Gastrocnemius medialis (tissue), 4 donors: ENCODE measurements around the gene TTC9C. TPM values are rescaled to one million over a fixed set of nuclear protein-coding genes. Genes with fewer than 3 reads are reported as not detected.
A peak's percentile ranks its signal among the peaks of the same experiment; 100 is the strongest.
"Not testable (repeated sequence)": the region's sequence is repeated elsewhere in the genome, so short reads cannot be mapped to it uniquely, and the experiment has no call there.

ENCODE experiments used
- ATAC-seq, 2 donors: fragments of 150-250 bp; one replicate each; pipeline ENCODE4 v1.9.1; 2016
- DNase-seq, 2 donors: peaks; one replicate each; pipeline ENCODE4 v3.0.0-alpha.2; 2019
- H3K27ac ChIP-seq, 4 donors: fragments of 200-600 bp; sonication (generic); 1 replicate in 1 of 4; 2 replicates in 3 of 4; pipeline ENCODE4 v1.5.1; 2016 to 2018; ENCODE audit warnings: mild to moderate bottlenecking in 2 of 4, moderate library complexity in 1 of 4
- H3K27me3 ChIP-seq, 3 donors: fragments of 200-600 bp; sonication (generic) in 2 of 3; 1 replicate in 1 of 3; 2 replicates in 2 of 3; pipeline versions ENCODE4 v1.5.1 to v1.6.0; 2016 to 2019; ENCODE audit warnings: mild to moderate bottlenecking in 1 of 3, moderate library complexity in 1 of 3
- H3K36me3 ChIP-seq, 2 donors: fragments of 200-600 bp; sonication (generic) in 1 of 2; one replicate each; pipeline ENCODE4 v1.5.1; 2017 to 2018
- H3K4me1 ChIP-seq, 2 donors: fragments of 200-600 bp; sonication (generic) in 1 of 2; one replicate each; pipeline ENCODE4 v1.5.1; 2016 to 2017; ENCODE audit warnings: mild to moderate bottlenecking in 2 of 2
- H3K4me3 ChIP-seq, 4 donors: fragments of 200-600 bp; sonication (generic) in 3 of 4; 1 replicate in 1 of 4; 2 replicates in 3 of 4; pipeline ENCODE4 v1.5.1; 2016 to 2019; ENCODE audit warnings: mild to moderate bottlenecking in 2 of 4
- H3K9me3 ChIP-seq, 3 donors: fragments of 200-600 bp; sonication (generic) in 2 of 3; 1 replicate in 1 of 3; 2 replicates in 2 of 3; pipeline ENCODE4 v1.5.1; 2016 to 2019
- POLR2A ChIP-seq, 2 donors: fragments of 450-650 bp; IDR thresholded peaks; one replicate each; pipeline ENCODE4 v1.6.1; 2017; ENCODE audit warnings: antibody characterized with exemption in 2 of 2, mild to moderate bottlenecking in 2 of 2, moderate library complexity in 2 of 2
- in situ Hi-C, 4 donors: fragments of 200-750 bp; cut with MboI; loops; one replicate each; pipeline versions ENCODE4 v1.15.0 to v1.8.0; 2017; ENCODE audit warnings: low sequenced_read_pairs in 4 of 4
- intact Hi-C: fragments of 100-400 bp; cut with DNase I; formaldehyde crosslinking; loops from one replicate; pipeline ENCODE4 v1.15.1; 2023; ENCODE audit warnings: low total_unique reads
- total RNA-seq, 4 donors: library from RNA; depleted of rRNA; stranded (reverse); fragments of >200 nt; gene quantifications; one replicate each; pipeline versions ENCODE4 v1.1.0 to v1.2.3, GENCODE V29; 2016
- TF ChIP-seq, protein P1 (sequence below), 5 experiments: fragments of 450-650 bp in 3 of 5; fragments of 200-600 bp in 2 of 5; sonication (generic) in 2 of 5; IDR thresholded peaks in 4 of 5; conservative IDR thresholded peaks in 1 of 5; 1 replicate in 4 of 5; 2 replicates in 1 of 5; pipeline ENCODE4 v1.5.1; 2016 to 2019; ENCODE audit warnings: antibody characterized with exemption in 5 of 5, mild to moderate bottlenecking in 3 of 5, moderate library complexity in 3 of 5

TTC9C gene
- total RNA-seq, 4 donors from 2014 or later, result 11.5 to 16.3 (median 14.1) TPM

DNA sequence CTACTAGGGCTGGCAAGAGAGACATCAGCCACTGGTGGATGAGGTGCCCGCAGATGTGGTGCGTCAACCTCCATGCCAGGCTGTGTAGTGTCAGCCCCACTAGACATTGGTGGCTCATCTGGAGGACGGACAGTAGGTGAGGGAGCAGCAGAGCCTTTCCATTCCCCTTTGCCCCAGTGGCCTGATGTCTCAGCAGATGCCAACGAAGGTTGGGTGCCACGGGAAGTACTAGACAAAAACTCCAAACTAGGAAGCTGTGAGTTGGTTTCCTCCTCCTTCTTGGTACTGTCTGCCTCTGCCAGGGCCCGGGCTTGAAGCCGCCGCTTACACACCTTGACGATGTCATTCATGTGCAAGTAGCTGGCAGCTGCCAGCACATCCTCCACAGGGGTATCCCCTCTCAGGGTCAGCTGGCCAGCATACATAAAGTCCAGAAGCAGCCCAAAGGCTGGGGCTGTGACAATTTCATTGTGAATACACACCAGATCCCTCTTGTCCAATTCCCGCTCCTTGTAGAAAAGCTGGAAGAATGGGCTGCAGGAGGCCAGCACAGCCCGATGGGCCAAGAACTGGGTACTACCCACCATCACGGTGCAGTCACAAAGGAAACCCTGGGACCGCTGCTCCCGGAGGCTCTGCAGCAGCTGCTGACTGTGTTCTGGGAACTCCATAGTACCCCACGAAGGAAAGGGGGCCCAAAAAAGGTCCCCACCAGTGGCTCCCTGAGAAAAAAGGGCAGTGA is 24.9 kb downstream of the TTC9C start:
- intact Hi-C loops (no loop called here), in situ Hi-C loops (no loop called here)
- Histone ChIP-seq H3K36me3 (peaks cover 0 to 6% of the 10 kb centered on the region in 2 donors), H3K27ac (peak overlapping the region; percentile 86 to 98 (median 92)), H3K4me1 (peaks cover 14 to 19% of the 10 kb centered on the region in 2 donors), H3K9me3 (no peaks in the 10 kb centered on the region), H3K4me3 (peak overlapping the region; percentile 62 to 86 (median 73)), H3K27me3 (no peaks in the 10 kb centered on the region)
- DNase-seq, result no peak
- ATAC-seq, result peak in 1 of 2 donors; percentile 4
- no peak for TF ChIP-seq POLR2A (IDR thresholded peaks at IDR 0.05)
- TF ChIP-seq, protein P1, sequence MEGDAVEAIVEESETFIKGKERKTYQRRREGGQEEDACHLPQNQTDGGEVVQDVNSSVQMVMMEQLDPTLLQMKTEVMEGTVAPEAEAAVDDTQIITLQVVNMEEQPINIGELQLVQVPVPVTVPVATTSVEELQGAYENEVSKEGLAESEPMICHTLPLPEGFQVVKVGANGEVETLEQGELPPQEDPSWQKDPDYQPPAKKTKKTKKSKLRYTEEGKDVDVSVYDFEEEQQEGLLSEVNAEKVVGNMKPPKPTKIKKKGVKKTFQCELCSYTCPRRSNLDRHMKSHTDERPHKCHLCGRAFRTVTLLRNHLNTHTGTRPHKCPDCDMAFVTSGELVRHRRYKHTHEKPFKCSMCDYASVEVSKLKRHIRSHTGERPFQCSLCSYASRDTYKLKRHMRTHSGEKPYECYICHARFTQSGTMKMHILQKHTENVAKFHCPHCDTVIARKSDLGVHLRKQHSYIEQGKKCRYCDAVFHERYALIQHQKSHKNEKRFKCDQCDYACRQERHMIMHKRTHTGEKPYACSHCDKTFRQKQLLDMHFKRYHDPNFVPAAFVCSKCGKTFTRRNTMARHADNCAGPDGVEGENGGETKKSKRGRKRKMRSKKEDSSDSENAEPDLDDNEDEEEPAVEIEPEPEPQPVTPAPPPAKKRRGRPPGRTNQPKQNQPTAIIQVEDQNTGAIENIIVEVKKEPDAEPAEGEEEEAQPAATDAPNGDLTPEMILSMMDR (IDR thresholded peaks at IDR 0.05 in 4 of 5, conservative IDR thresholded peaks at IDR 0.05 in 1 of 5), result no peak

DNA sequence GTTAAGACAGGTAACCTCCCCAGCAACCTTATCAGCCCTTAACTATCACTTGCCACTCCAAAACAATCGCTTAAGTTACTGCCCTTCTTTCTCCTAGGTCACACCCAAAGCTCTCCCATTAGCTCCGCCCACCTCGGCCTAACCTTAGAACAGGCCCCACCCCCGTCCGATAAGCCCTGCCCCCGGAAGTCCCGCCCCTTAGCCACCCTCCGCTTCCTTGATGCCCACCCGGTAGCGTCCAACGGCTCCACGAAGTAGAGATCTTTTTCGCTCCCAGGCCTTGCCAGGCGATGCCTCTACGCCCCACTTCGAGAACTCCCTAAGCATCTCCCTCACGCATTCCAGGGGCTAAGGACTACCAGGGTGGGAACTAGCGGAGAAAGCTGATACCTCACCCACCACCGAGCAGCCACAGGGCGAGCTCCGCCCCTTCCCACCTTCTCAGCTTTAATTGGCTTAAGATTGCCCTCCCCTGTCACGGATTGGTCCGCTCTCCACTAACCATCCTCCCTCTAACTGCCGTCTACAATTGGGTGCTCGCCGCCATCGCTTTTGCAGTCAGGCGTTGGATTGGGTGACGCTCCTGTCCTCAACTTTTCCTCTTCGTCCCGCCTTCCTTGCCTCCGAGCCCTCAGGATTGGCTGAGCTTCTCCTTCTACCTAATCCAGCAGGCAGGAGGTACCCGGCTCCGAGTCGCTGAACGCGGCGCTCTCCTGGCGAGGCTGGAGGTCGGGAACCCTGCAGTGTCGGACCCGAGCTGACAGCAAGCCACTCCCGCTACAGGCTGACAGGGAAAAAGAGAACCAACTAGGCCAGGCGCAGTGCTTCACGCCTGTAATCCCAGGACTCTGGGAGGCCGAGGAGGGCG is 25.7 kb downstream of the TTC9C start, which contains the start of gene ZBTB3:
Gene ZBTB3, minus strand, starts transcription at position 425 of the 868 bp plus-strand sequence. CDS start 496 bp downstream, outside the sequence.
- Histone ChIP-seq H3K27me3 (no peaks in the 10 kb centered on the region), H3K36me3 (peaks cover 0 to 6% of the 10 kb centered on the region in 2 donors), H3K4me1 (peaks cover 14 to 19% of the 10 kb centered on the region in 2 donors), H3K9me3 (no peaks in the 10 kb centered on the region), H3K27ac (peak within 1 kb of the TSS; percentile 86 to 98 (median 92)), H3K4me3 (peak within 1 kb of the TSS; percentile 62 to 86 (median 73))
- peak; percentile 49 to 70 for TF ChIP-seq POLR2A (IDR thresholded peaks at IDR 0.05)
- TF ChIP-seq, protein P1 (IDR thresholded peaks at IDR 0.05 in 4 of 5, conservative IDR thresholded peaks at IDR 0.05 in 1 of 5), result no peak
- in situ Hi-C loops, result no loop called here
- intact Hi-C loops, result loop anchor here (1.0 kb wide), 1 partner anchor 27 kb away; the partner anchor contains the start of gene HNRNPUL2
- ATAC-seq, result peak; percentile 98 to 99
- peak; percentile 99 for DNase-seq

DNA sequence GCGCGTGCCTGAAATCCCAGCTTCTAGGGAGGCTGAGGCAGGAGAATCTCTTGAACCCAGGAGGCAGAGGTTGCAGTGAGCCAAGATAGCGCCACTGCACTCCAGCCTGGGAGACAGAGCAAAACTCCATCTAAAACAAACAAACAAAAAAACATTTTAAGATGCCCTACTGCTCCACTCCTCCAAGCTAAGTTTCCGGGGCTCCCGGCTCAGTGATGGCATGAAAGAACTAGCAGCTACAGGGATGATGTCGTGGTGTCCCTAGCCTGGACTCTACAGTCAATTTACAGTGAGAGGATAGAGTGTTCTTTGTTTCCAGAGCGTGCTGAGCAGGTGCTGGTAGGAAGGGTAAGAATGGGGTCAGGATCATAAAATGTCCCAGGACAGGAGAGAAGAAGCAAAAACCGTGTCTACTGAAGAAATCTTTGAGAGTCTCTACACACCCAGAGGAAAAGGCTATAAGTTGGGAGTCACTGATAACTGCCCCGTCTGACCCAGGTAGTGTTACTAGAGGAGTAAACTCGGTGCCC is 26.9 kb downstream of the TTC9C start:
- peaks cover 14 to 19% of the 10 kb centered on the region in 2 donors for H3K4me1 ChIP-seq
- peaks cover 0 to 6% of the 10 kb centered on the region in 2 donors for H3K36me3 ChIP-seq
- DNase-seq (no peak), ATAC-seq (no peak)
- no peaks in the 10 kb centered on the region for H3K9me3 ChIP-seq
- TF ChIP-seq, protein P1 (IDR thresholded peaks at IDR 0.05 in 4 of 5, conservative IDR thresholded peaks at IDR 0.05 in 1 of 5), result no peak
- no peak for TF ChIP-seq POLR2A (IDR thresholded peaks at IDR 0.05)
- in situ Hi-C loops, result no loop called here
- H3K4me3 ChIP-seq, result no peak overlapping the region
- no peak overlapping the region for H3K27ac ChIP-seq
- H3K27me3 ChIP-seq, result no peaks in the 10 kb centered on the region
- intact Hi-C loops, result no loop called here

DNA sequence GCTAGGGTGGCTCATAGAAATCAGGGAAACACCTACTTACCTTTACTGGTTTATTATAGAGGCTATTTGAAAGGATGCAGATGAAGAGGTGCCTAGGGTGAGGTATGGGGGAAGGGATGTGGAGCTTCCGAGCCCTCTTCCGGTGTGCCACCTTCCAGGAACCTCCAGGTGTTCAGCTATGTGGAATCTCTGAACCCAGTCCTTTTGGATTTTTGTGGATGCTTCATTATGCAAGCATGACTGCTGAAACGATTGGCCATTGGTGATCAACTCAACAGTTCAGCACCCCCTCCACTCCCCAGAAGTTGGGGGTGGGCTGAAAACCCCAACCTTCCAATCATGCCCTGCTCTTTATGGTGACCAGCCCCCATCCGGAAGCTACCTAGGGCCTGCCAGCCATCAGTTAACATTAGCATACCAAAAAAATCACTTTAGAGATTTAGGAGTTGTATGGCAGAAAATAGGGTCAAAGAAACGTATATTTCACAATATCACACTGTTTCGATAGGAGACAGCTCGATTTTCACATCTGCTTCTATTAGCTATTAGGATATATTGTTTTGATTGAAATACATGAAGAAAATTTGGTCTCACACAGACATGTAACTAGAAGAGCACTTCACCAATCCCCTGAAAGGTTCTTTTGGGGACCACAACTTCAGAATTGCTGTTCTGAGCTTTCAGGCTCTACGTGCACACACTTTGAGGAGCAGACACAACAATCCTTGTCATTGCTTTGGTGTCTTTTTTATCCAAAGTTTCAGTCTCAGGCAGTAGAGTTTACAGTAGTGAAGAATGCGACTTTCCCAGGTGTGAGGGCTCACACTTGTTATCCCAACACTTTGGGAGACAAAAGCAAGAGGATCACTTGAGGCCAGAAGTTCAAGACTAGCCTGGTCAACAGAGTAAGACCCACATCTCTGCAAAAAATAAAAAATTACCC is 29.8 kb downstream of the TTC9C start:
- no peak for ATAC-seq

DNA sequence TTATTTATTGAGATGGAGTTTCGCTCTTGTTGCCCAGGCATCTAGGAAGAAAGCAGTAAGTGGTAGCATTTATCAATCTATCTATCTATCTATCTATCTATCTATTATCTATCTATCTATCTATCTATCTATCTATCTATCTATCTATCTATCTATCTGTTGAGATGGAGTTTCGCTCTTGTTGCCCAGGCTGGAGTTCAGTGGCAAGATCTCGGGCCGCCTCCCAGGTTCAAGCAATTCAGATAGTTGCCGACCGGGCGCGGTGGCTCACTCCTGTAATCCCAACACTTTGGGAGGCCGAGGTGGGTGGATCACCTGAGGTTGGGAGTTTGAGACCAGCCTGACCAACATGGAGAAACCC is 32.6 kb downstream of the TTC9C start:
- H3K9me3 ChIP-seq, DNase-seq, ATAC-seq, in situ Hi-C loops, intact Hi-C loops, H3K27me3 ChIP-seq: not testable (repeated sequence)
- Histone ChIP-seq H3K4me1 (peaks cover 12 to 21% of the 10 kb centered on the region in 2 donors), H3K4me3 (peak overlapping the region; percentile 82 to 97 (median 90)), H3K36me3 (peaks cover 0 to 12% of the 10 kb centered on the region in 2 donors), H3K27ac (peak overlapping the region; percentile 80 to 96 (median 88))

More for the DNA sequence above, 29.8 kb downstream of the TTC9C start:
- Histone ChIP-seq H3K4me1 (peaks cover 19 to 27% of the 10 kb centered on the region in 2 donors), H3K9me3 (no peaks in the 10 kb centered on the region), H3K36me3 (peaks cover 0 to 6% of the 10 kb centered on the region in 2 donors), H3K27me3 (no peaks in the 10 kb centered on the region), H3K27ac (no peak overlapping the region), H3K4me3 (no peak overlapping the region)
- intact Hi-C loops (no loop called here), in situ Hi-C loops (no loop called here)
- TF ChIP-seq, protein P1 (IDR thresholded peaks at IDR 0.05 in 4 of 5, conservative IDR thresholded peaks at IDR 0.05 in 1 of 5), result no peak
- no peak for TF ChIP-seq POLR2A (IDR thresholded peaks at IDR 0.05)
- DNase-seq, result no peak
